Liver (tissue), 9 donors: ENCODE results near the gene CELSR1. TPM values are rescaled to one million over a fixed set of nuclear protein-coding genes. Genes with fewer than 3 reads are reported as not detected.

Experiments used
- DNase-seq: peaks from one replicate; pipeline ENCODE4 v3.0.0-alpha.2; 2017; ENCODE audit warnings: low spot score
- H3K27ac ChIP-seq, 2 donors: one replicate each; pipeline ENCODE4 v1.7.0; 2013; ENCODE audit warnings: inconsistent platforms in 2 of 2, low read length in 2 of 2, control low read depth in 1 of 2, low read depth in 1 of 2, mild to moderate bottlenecking in 1 of 2
- H3K27me3 ChIP-seq, 4 donors: one replicate each; pipeline versions ENCODE4 v1.6.1 to v1.7.0; 2013; ENCODE audit warnings: low read length in 3 of 4, inconsistent platforms in 1 of 4, mild to moderate bottlenecking in 1 of 4, moderate library complexity in 1 of 4; ENCODE audit not compliant: control insufficient read depth in 4 of 4, insufficient read depth in 4 of 4
- H3K36me3 ChIP-seq, 4 donors: one replicate each; pipeline versions ENCODE4 v1.6.1 to v1.7.0; 2013; ENCODE audit warnings: low read length in 3 of 4, mild to moderate bottlenecking in 3 of 4, low read depth in 1 of 4, moderate library complexity in 1 of 4; ENCODE audit not compliant: control insufficient read depth in 4 of 4, insufficient read depth in 3 of 4
- H3K4me1 ChIP-seq, 4 donors: one replicate each; pipeline versions ENCODE4 v1.6.1 to v1.7.0; 2013; ENCODE audit warnings: low read length in 3 of 4, mild to moderate bottlenecking in 3 of 4, moderate library complexity in 1 of 4; ENCODE audit not compliant: control insufficient read depth in 4 of 4, insufficient read depth in 4 of 4
- H3K4me3 ChIP-seq, 3 donors: one replicate each; pipeline versions ENCODE4 v1.6.1 to v1.7.0; 2013; ENCODE audit warnings: low read length in 3 of 3, control low read depth in 1 of 3, low read depth in 1 of 3, mild to moderate bottlenecking in 1 of 3
- H3K9ac ChIP-seq, 2 donors: one replicate each; pipeline ENCODE4 v1.7.0; 2013; ENCODE audit warnings: low read length in 2 of 2, mild to moderate bottlenecking in 2 of 2, moderate library complexity in 2 of 2, control low read depth in 1 of 2, low read depth in 1 of 2
- H3K9me3 ChIP-seq, 4 donors: one replicate each; pipeline versions ENCODE4 v1.6.1 to v1.7.0; 2013; ENCODE audit warnings: low read length in 3 of 4; ENCODE audit not compliant: control insufficient read depth in 4 of 4
- EGR1 ChIP-seq, 2 donors: IDR thresholded peaks; 2 replicates each; pipeline ENCODE4 v1.6.1; 2016 to 2018; ENCODE audit warnings: antibody characterized with exemption in 2 of 2, low read depth in 2 of 2
- FOXA1 ChIP-seq: IDR thresholded peaks from 2 replicates; pipeline ENCODE4 v1.6.1; 2016; ENCODE audit warnings: antibody characterized with exemption
- FOXA2 ChIP-seq: IDR thresholded peaks from 2 replicates; pipeline ENCODE4 v1.6.1; 2016; ENCODE audit warnings: antibody characterized with exemption
- HNF4A ChIP-seq, 2 donors: conservative IDR thresholded peaks; 2 replicates each; pipeline ENCODE4 v1.6.1; 2016; ENCODE audit warnings: antibody characterized with exemption in 2 of 2, mild to moderate bottlenecking in 2 of 2
- RAD21 ChIP-seq, 2 donors: IDR thresholded peaks; 2 replicates each; pipeline ENCODE4 v1.6.1; 2016; ENCODE audit warnings: antibody characterized with exemption in 2 of 2, mild to moderate bottlenecking in 2 of 2
- TAF1 ChIP-seq: conservative IDR thresholded peaks from 2 replicates; pipeline ENCODE4 v1.6.1; 2016; ENCODE audit warnings: antibody characterized with exemption, mild to moderate bottlenecking
- YY1 ChIP-seq: IDR thresholded peaks from 2 replicates; pipeline ENCODE4 v1.6.1; 2016; ENCODE audit warnings: antibody characterized with exemption, mild to moderate bottlenecking
- WGBS: extraction: QIAGEN DNeasy Blood & Tissue Kit; methylation state at CpG from one replicate; pipeline ENCODE4 v1.1.7; 2013; 5-methylcytosine and 5-hydroxymethylcytosine counted together
- polyA plus RNA-seq, 2 donors: library from polyadenylated mRNA; stranded (reverse) in 1 of 2; unstranded in 1 of 2; fragments of 200-250 nt in 1 of 2; fragments of >200 nt in 1 of 2; fragmentation: Nextera tagmentation in 1 of 2; extraction: Ambion mirVana in 1 of 2; gene quantifications; one replicate each; pipeline versions ENCODE4 v1.2.1 to v1.2.3, GENCODE V29; 2013 to 2015
- total RNA-seq, 2 donors: library from RNA; depleted of rRNA; stranded (reverse); fragments of >200 nt; gene quantifications; one replicate each; pipeline ENCODE4 v1.2.3, GENCODE V29; 2014
- TF ChIP-seq, protein P1 (sequence below): IDR thresholded peaks from 2 replicates; pipeline ENCODE4 v1.6.1; 2016; ENCODE audit warnings: antibody characterized with exemption
- TF ChIP-seq, protein P2 (sequence below): fragments of 150-350 bp; IDR thresholded peaks from 2 replicates; pipeline ENCODE4 v1.5.1; 2017; ENCODE audit warnings: improper control_type of control experiment, low read depth, low read length; ENCODE audit not compliant: missing input control
- TF ChIP-seq, protein P3 (sequence below): IDR thresholded peaks from 2 replicates; pipeline ENCODE4 v1.6.1; 2016; ENCODE audit warnings: antibody characterized with exemption
- TF ChIP-seq, protein P4 (sequence below): IDR thresholded peaks from 2 replicates; pipeline ENCODE4 v1.6.1; 2016; ENCODE audit warnings: antibody characterized with exemption
- TF ChIP-seq, protein P5 (sequence below): IDR thresholded peaks from 2 replicates; pipeline ENCODE4 v1.6.1; 2016; ENCODE audit warnings: antibody characterized with exemption, mild to moderate bottlenecking
- donor health status: healthy.
- donor health status: healthy.
- donor health status: healthy.
- donor health status: healthy.
- donor health status: healthy.

Gene CELSR1
- total and polyA plus RNA-seq, 4 donors: 0.37 to 1.6 (median 1.3) TPM

DNA sequence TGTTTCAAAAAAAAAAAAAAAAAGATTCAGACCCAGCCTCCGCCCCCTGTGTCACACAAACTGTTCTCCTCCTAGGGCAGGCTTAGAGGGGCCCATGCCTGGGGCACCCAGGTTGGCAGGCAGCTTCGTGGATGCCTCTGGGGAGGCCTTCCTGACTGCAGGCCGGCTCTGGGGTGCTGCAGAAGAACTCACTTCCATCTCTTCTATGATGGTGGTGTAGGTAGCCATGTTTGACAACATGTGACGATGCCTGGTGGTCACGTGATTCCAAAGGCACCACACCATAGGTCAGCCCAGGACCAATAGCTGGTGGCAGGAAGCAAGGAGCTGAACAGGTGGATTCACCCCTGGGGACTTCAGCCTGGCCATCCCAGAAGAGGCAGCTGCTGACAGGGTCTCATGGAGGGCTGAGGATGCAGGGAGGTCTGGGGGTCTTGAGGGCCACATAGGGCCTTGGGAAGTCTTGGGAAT lies 24.1 kb upstream of the CELSR1 start:
- Histone ChIP-seq H3K9me3 (no peaks in the 10 kb centered on the region), H3K4me3 (no peak overlapping the region), H3K4me1 (peaks cover 0 to 14% (median 7%) of the 10 kb centered on the region in 4 donors), H3K36me3 (no peaks in the 10 kb centered on the region), H3K27ac (no peak overlapping the region), H3K9ac (no peak overlapping the region), H3K27me3 (no peaks in the 10 kb centered on the region)
- TF ChIP-seq HNF4A (conservative IDR thresholded peaks at IDR 0.05): no peak
- TF ChIP-seq, protein P1, sequence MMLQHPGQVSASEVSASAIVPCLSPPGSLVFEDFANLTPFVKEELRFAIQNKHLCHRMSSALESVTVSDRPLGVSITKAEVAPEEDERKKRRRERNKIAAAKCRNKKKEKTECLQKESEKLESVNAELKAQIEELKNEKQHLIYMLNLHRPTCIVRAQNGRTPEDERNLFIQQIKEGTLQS: no peak
- no peak for TF ChIP-seq FOXA2
- no peak for TF ChIP-seq EGR1 (IDR thresholded peaks at IDR 0.05; ENCODE audit: low read depth in 2 of 2)
- TF ChIP-seq FOXA1: no peak
- TF ChIP-seq, protein P2, sequence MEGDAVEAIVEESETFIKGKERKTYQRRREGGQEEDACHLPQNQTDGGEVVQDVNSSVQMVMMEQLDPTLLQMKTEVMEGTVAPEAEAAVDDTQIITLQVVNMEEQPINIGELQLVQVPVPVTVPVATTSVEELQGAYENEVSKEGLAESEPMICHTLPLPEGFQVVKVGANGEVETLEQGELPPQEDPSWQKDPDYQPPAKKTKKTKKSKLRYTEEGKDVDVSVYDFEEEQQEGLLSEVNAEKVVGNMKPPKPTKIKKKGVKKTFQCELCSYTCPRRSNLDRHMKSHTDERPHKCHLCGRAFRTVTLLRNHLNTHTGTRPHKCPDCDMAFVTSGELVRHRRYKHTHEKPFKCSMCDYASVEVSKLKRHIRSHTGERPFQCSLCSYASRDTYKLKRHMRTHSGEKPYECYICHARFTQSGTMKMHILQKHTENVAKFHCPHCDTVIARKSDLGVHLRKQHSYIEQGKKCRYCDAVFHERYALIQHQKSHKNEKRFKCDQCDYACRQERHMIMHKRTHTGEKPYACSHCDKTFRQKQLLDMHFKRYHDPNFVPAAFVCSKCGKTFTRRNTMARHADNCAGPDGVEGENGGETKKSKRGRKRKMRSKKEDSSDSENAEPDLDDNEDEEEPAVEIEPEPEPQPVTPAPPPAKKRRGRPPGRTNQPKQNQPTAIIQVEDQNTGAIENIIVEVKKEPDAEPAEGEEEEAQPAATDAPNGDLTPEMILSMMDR: no peak
- no peak for TF ChIP-seq RAD21 (IDR thresholded peaks at IDR 0.05)
- TF ChIP-seq YY1: no peak
- TF ChIP-seq, protein P3, sequence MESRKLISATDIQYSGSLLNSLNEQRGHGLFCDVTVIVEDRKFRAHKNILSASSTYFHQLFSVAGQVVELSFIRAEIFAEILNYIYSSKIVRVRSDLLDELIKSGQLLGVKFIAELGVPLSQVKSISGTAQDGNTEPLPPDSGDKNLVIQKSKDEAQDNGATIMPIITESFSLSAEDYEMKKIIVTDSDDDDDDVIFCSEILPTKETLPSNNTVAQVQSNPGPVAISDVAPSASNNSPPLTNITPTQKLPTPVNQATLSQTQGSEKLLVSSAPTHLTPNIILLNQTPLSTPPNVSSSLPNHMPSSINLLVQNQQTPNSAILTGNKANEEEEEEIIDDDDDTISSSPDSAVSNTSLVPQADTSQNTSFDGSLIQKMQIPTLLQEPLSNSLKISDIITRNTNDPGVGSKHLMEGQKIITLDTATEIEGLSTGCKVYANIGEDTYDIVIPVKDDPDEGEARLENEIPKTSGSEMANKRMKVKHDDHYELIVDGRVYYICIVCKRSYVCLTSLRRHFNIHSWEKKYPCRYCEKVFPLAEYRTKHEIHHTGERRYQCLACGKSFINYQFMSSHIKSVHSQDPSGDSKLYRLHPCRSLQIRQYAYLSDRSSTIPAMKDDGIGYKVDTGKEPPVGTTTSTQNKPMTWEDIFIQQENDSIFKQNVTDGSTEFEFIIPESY: no peak
- no peak for TF ChIP-seq TAF1
- TF ChIP-seq, protein P4, sequence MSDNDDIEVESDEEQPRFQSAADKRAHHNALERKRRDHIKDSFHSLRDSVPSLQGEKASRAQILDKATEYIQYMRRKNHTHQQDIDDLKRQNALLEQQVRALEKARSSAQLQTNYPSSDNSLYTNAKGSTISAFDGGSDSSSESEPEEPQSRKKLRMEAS: no peak
- DNase-seq: no peak
- WGBS: 90% methylated on average over 5 of the region's 5 CpGs

DNA sequence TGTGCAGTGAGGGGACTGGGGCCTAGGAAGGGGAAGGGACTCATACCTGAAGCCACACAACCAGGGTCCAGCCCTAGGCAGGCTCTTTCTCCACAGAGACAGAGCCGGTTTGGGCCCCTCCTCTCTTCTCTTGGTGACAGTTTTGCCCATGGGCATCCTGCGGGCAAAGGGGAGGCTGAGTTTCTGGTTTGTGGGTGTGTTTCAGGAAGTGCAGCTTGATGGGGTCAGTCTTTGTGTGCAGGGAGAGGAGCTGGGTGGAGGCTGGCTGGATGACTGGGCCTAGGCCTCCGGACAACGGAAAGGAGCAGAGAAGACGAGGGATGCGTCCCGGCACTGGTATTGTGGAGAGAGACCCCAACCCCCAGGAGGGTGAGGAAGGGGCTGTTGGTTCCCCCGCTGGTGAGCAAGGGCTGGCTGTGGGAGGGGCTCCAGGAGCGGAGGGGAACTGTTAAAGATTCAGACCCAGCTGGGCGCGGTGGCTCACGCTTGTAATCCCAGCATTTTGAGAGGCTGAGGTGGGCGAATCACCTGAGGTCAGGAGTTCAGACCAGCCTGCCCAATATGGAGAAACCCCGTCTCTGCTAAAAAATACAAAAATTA lies 23.4 kb upstream of the CELSR1 start:
- no peak for DNase-seq
- WGBS: 87% methylated on average over 14 of the region's 14 CpGs
- peaks cover 0 to 14% (median 7%) of the 10 kb centered on the region in 4 donors for H3K4me1 ChIP-seq

More for the DNA sequence above, 23.4 kb upstream of the CELSR1 start:
- Histone ChIP-seq H3K36me3 (no peaks in the 10 kb centered on the region), H3K9ac (no peak overlapping the region), H3K27me3 (no peaks in the 10 kb centered on the region), H3K4me3 (no peak overlapping the region), H3K9me3 (no peaks in the 10 kb centered on the region), H3K27ac (no peak overlapping the region)
- TF ChIP-seq, protein P5, sequence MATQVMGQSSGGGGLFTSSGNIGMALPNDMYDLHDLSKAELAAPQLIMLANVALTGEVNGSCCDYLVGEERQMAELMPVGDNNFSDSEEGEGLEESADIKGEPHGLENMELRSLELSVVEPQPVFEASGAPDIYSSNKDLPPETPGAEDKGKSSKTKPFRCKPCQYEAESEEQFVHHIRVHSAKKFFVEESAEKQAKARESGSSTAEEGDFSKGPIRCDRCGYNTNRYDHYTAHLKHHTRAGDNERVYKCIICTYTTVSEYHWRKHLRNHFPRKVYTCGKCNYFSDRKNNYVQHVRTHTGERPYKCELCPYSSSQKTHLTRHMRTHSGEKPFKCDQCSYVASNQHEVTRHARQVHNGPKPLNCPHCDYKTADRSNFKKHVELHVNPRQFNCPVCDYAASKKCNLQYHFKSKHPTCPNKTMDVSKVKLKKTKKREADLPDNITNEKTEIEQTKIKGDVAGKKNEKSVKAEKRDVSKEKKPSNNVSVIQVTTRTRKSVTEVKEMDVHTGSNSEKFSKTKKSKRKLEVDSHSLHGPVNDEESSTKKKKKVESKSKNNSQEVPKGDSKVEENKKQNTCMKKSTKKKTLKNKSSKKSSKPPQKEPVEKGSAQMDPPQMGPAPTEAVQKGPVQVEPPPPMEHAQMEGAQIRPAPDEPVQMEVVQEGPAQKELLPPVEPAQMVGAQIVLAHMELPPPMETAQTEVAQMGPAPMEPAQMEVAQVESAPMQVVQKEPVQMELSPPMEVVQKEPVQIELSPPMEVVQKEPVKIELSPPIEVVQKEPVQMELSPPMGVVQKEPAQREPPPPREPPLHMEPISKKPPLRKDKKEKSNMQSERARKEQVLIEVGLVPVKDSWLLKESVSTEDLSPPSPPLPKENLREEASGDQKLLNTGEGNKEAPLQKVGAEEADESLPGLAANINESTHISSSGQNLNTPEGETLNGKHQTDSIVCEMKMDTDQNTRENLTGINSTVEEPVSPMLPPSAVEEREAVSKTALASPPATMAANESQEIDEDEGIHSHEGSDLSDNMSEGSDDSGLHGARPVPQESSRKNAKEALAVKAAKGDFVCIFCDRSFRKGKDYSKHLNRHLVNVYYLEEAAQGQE: no peak
